GM12874 (cell line): ENCODE measurements around the gene LDHA.

Source experiments
- CTCF ChIP-seq: IDR thresholded peaks from 2 replicates; pipeline ENCODE4 v1.5.1; 2011; ENCODE audit warnings: low read depth, mild to moderate bottlenecking, control low read depth, low read length, moderate library complexity; ENCODE audit not compliant: insufficient read depth

Gene LDHA

GRCh38 chr11:18394275-18394927 lies at the start of gene LDHA:
TSS of gene LDHA (plus strand) at chr11:18394563. CDS start at chr11:18396843, 2,280 bp downstream.
- TF ChIP-seq CTCF, result no peak

- TF ChIP-seq CTCF, result no peak
Measured at GRCh38 chr11:18347471-18348125, 46.8 kb upstream of the LDHA start.

GRCh38 chr11:18352581-18352980 lies 41.8 kb upstream of the LDHA start:
- TF ChIP-seq CTCF, result no peak

GRCh38 chr11:18358646-18359045 lies 35.7 kb upstream of the LDHA start:
- TF ChIP-seq CTCF, result no peak

- TF ChIP-seq CTCF, result no peak
Measured at GRCh38 chr11:18361154-18361553, 33.2 kb upstream of the LDHA start.

- no peak for TF ChIP-seq CTCF
Measured at GRCh38 chr11:18364495-18365073, 29.8 kb upstream of the LDHA start.

- no peak for TF ChIP-seq CTCF
Measured at GRCh38 chr11:18365741-18366140, 28.6 kb upstream of the LDHA start.
